ENCODE data around the gene ITM2C. TPM values are rescaled to one million over a fixed set of nuclear protein-coding genes. Genes with fewer than 3 reads are reported as not detected.
A peak's percentile ranks its signal among the peaks of the same experiment; 100 is the strongest.

ITM2C gene
- total RNA-seq, 1 experiment from 2014 or later: 126 TPM

DNA sequence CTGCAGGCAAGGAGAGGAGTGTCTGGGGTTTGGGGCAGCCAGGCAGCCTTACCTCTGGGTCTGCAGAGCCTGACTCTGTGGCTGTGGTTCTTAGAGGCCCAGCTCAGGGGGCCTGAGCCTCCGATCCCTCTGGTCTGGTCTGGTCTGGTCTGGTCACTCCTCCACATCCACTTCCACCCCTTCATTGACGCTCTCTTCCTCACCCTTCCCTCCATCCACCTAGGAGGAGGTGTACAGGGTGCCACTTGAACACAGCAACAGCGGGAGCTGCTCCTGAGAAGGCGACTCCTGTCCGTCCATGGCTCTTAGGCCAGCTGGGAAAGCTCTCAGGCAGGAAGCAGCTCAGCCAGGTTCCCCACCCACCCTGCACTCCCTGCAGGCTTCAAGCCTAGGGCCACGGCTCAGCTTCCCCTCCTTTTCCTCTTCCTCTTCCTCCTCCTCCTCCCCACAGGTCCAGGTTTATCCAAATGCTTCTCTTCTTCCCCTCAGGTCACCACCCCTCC is 43.4 kb downstream of the ITM2C start:
- no peak for DNase-seq (ENCODE audit: low read depth)

GRCh38 chr2:230908595-230909191 is 44.0 kb downstream of the ITM2C start:
- DNase-seq (ENCODE audit: low read depth): peak; percentile 97

GRCh38 chr2:230909841-230910545 is 45.3 kb downstream of the ITM2C start:
- no peak for DNase-seq (ENCODE audit: low read depth)

GRCh38 chr2:230910546-230911177 is 45.9 kb downstream of the ITM2C start:
- DNase-seq (ENCODE audit: low read depth): no peak

DNA sequence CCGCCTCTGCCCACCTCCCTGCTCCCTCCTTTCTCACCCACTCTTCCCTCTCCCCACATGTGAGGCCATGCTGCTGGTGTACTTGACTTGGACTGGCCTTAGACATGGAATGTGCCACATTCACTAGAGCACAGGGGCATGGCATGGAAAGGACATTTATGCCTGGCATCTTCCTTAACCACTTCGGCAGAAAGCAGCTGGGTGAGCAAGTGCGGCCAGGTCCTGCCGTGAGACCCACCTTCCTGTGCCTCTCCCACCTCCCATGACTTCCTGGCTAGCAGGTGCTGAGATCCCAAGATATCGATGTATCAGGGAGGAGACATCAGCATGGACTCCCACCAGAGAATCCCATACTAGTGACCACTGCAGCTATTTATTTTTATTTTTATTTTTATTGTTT is 47.3 kb downstream of the ITM2C start:
- no peak for DNase-seq (ENCODE audit: low read depth)

DNA sequence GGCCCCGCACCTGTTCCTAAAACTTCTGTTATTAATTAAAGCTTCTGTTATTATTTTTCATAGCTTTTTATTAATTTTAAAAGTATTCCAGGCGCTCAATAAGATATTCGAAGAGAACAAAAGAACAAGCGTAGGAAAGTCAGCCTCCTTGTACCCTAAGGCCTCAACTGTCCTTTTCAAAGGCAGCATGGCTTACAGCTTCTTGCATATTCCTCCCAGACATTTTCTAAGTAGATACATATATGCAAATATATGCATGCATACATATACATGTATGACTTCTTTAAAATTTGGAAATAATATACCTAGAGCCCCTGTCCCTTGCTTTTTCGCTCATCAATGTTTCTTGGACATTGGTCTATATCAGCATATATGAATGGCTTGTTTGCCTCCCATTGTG is 48.0 kb downstream of the ITM2C start:
- DNase-seq (ENCODE audit: low read depth): no peak

DNA sequence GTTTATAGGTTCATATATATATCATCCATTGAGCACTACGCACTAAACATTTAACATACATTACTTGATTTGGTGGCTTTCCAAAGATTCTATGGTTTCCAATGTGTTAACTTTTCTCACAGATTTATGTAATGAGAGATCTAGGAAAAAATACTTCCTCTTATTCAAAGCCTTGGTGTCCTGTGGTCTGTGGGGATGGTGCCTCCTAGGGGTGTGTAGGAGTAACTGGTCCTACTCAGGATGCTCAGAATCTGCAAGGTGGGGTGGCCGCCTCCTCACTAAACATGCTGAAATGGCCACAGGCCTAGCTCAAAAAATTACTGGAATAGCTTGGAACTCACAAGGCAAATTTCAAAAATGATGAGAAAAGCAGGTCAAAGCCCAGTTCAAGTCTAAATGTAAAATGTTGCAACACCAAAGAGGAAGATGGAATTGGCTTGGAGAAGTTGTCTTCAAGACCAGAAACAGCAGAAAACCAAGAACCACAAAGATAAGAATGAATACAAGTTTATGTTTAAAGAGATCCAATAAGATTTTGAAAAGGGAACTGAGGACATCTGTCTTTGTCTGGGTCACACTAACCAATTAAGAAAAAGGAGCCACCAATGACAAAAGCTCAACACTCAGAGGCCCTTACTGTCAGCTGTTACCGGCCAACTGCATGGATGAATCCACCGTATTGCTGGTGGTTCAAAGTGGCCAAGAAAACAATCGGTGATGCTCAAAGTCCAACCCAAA is 48.8 kb downstream of the ITM2C start:
- DNase-seq (ENCODE audit: low read depth): no peak

GRCh38 chr2:230914886-230915285 is 50.1 kb downstream of the ITM2C start:
- DNase-seq (ENCODE audit: low read depth): peak; percentile 17

GRCh38 chr2:230915319-230915718 is 50.6 kb downstream of the ITM2C start:
- no peak for DNase-seq (ENCODE audit: low read depth)

GRCh38 chr2:230916218-230916617 is 51.5 kb downstream of the ITM2C start:
- DNase-seq (ENCODE audit: low read depth): no peak

DNA sequence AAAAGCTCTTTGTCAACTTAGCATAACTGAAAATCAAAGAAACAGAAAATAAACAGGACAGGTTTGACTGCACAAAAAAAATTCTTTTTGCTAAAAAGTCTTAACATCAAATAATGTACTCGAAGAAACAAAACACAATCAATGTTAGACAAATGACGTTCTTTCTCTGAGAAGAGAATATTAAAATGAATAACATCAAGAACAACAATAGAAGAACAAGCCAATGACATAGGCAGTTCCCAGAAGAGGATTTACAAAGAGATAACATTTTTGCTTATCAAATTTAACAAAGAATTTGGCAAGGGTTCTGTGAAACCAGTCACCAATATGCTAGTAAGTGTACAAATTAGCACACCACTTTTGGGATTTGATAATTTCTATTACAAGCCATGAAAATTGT is 54.5 kb downstream of the ITM2C start:
- no peak for DNase-seq (ENCODE audit: low read depth)

DNA sequence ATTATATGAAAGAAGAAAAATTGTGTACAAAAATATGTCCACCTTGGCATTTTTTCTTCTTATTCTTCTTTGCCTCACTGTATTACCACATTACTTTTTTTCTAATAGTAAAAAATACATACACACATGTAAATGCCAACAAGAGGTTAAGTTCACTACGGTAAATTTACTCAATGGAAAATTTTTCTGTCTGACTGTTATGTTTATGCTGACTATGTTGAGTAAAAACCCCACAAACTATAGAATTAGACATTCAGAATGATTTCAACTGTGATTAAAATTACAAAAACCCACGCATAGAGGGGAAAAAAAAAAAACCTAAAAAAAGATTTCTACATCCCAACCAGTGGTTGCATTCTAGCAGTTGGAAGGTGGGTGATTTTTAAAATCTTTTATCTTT is 54.9 kb downstream of the ITM2C start:
- no peak for DNase-seq (ENCODE audit: low read depth)

DNA sequence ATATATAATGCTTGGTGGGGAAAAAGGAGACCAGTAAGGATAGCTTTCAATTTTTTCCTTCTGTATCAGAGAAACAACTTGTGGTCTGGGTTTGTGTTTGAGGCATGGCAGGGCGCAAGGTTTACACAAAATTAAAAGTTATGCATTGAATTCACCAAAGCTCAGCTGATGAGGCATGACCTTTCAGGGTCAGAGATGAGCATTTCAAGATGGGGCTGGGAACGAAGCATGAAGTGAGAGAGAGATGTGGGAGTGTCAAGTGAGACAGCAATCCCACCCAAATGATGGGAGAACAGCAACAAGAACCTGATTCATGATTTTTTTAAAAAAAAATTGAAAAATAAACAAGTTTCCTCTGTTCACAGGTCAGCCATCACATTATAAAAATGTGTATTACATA is 55.4 kb downstream of the ITM2C start:
- DNase-seq (ENCODE audit: low read depth): no peak

DNA sequence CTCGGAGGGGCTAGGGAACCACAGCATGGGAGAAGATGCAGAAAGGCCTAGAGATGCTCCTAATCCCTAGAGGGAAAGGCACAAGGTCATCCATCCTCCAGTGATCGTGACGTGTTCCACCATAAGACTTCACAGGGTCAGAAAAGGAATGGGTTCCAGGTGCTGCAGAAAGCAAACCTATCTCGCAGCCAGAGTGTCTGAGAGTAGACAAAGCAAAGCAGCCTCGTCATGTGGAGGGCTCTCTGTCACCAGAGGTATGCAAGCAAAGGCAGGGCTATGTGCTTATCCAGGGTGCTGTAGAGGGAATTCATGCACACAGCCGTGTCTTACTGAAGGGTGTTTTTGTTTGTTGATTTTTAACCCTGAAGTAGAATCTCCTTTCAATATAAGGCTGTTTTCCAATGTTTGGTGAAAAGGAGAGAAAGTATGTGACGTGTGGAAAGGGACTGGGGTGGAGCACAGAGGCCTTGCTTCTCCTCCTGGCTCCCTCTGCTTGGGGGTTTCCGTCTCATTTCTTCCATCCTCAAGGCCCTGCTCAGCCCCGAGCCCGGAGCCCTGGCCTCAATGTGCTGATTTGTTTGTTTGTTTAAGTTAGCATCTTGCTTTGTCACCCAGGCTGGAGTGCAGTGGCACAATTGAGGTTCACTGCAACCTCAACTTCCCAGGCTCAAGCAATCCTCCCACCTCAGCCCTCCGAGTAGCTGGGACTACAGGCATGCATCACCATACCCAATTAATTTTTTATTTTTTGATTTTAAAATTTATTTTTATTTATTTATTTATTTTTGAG is 57.3 kb downstream of the ITM2C start:
- DNase-seq (ENCODE audit: low read depth): no peak

DNA sequence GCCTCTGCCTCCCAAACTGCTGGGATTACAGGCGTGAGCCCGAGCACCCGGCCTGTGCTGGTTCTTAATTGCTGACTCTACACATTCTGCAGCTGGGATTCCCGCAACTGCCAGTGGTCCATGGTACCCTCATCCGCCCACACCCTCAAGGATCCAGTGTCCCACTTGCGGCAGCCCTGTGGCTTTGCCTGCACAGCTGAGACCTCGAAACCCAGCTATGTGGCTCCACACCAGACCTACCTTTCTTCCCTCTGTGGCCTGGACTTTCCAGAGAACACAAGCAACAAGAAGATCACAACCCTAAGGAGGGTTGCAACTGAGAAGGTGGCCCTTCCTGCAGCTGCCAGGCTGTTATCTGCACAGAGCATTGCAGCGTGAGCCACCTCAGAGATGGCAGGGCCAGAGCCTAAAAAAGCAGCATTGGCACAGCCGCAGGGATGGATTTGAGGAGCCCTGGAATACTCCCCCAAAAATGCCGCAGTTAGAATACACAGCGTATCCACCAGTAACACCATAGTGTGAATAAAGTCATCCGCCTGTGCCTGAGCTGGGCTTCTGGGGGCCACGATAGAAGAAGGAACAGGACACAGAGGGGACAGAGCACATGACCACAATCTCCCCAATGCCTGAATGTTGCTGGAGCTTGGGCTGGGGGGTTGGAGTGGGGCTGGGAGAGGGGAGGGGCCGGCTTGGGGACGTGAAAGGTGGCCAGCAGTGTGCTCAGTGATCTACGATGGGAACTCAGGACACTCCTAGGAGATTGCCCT is 58.4 kb downstream of the ITM2C start:
- no peak for DNase-seq (ENCODE audit: low read depth)

DNA sequence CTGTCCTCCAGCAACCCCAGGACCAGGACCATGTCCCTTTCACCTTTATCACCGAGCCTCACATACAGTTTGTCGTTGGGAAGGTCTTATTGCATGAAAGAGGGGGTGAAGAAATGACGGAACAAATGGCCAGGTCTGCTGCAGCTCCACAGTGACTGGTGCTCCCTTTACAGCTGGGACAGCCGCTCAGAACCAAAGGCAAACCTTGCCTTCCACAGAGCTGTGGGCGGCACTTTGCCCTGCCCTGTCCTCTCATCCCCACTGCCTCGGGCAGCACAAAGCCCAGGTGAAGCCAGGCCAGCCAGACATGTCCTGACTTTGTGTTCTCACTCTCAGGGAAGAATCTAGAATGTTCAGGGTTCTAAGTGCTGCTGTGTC is 59.3 kb downstream of the ITM2C start:
- no peak for DNase-seq (ENCODE audit: low read depth)

- DNase-seq (ENCODE audit: low read depth): no peak
These were observed 60.0 kb downstream of the ITM2C start, which contains the start of gene GPR55 for GRCh38 chr2:230924470-230925341. GPR55 (minus strand) TSS chr2:230925242; CDS start chr2:230910962, 14,280 bp downstream.

DNA sequence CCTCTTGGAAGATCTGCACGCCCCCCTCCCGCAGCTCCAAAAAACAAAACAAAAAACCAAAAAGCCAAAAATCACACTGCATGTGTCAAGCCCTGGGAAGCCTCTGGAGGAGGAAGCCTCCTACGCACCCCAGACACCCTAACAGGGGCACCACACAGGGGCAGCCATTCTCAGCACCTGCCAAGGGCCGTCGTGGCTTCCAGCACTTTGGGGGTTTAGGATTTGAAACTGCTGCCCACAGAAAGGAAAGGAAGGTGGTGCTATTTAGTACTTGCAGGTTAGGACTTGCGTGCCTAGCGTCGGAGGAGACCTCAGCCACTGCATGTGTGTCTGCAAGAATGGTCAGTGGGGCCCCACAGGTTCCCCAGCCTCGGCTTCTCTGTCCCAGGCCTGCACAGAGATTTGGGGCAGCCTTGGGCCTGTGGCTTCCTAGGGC is 60.7 kb downstream of the ITM2C start:
- no peak for DNase-seq (ENCODE audit: low read depth)

GRCh38 chr2:230925879-230926765 is 61.4 kb downstream of the ITM2C start:
- DNase-seq (ENCODE audit: low read depth): no peak

All from M059J (cell line).